Neural cell (in vitro differentiated cells): ENCODE measurements around the gene TFAM. TPM values are rescaled to one million over a fixed set of nuclear protein-coding genes. Genes with fewer than 3 reads are reported as not detected.

Experiments used
- H2AFZ ChIP-seq: fragments of 200-600, 300-800 bp; sonication (generic), shearing (Covaris generic); 2 replicates; pipeline ENCODE4 v1.6.0; 2014; ENCODE audit warnings: low read depth, mild to moderate bottlenecking, antibody characterized with exemption, low read length, moderate library complexity
- H3F3A ChIP-seq: fragments of 200-600 bp; shearing (Covaris generic); 2 replicates; pipeline ENCODE4 v1.6.1; 2016; ENCODE audit warnings: mild to moderate bottlenecking, moderate library complexity, mixed read lengths, antibody characterized with exemption, low read length; ENCODE audit not compliant: insufficient read depth, poor library complexity, severe bottlenecking
- H3K27ac ChIP-seq: fragments of 200-600, 300-800 bp; sonication (generic), shearing (Covaris generic); 2 replicates; pipeline ENCODE4 v1.5.1; 2014; ENCODE audit warnings: mild to moderate bottlenecking, low read length, moderate library complexity
- H3K27me3 ChIP-seq: fragments of 300-800, 200-600 bp; sonication (generic), shearing (Covaris generic); 2 replicates; pipeline ENCODE4 v1.6.0; 2014; ENCODE audit warnings: mild to moderate bottlenecking, low read depth, low read length, moderate library complexity; ENCODE audit not compliant: insufficient read depth
- H3K36me3 ChIP-seq: fragments of 300-800, 200-600 bp; sonication (generic), shearing (Covaris generic); 2 replicates; pipeline ENCODE4 v1.5.1; 2014; ENCODE audit warnings: mild to moderate bottlenecking, antibody characterized with exemption, low read length, moderate library complexity; ENCODE audit not compliant: insufficient read depth
- H3K4me2 ChIP-seq: fragments of 300-800, 200-600 bp; sonication (generic), shearing (Covaris generic); 2 replicates; pipeline ENCODE4 v1.6.0; 2014; ENCODE audit warnings: mild to moderate bottlenecking, low read length
- H3K4me3 ChIP-seq: fragments of 300-800, 200-600 bp; sonication (generic), shearing (Covaris generic); 2 replicates; pipeline ENCODE4 v1.5.1; 2014; ENCODE audit warnings: mild to moderate bottlenecking, low read length, moderate library complexity
- H3K79me2 ChIP-seq: fragments of 200-600 bp; shearing (Covaris generic); replicated peaks from 2 replicates; pipeline ENCODE4 v1.6.0; 2014; ENCODE audit warnings: mild to moderate bottlenecking, low read length, moderate library complexity; ENCODE audit not compliant: insufficient read depth
- H3K9ac ChIP-seq: fragments of 300-800, 200-600 bp; sonication (generic), shearing (Covaris generic); 2 replicates; pipeline ENCODE4 v1.6.1; 2016; ENCODE audit warnings: mild to moderate bottlenecking, low read length, mixed read lengths
- H3K9me2 ChIP-seq: fragments of 200-600 bp; shearing (Covaris generic); 2 replicates; pipeline ENCODE4 v1.6.1; 2016; ENCODE audit warnings: mild to moderate bottlenecking, low read length, mixed read lengths; ENCODE audit not compliant: insufficient read depth
- H3K9me3 ChIP-seq: fragments of 200-600, 300-800 bp; sonication (generic), shearing (Covaris generic); 2 replicates; pipeline ENCODE4 v1.6.1; 2016; ENCODE audit warnings: mild to moderate bottlenecking, mixed run types, low read length, moderate library complexity, mixed read lengths
- H4K20me1 ChIP-seq: fragments of 200-600 bp; shearing (Covaris generic); 2 replicates; pipeline ENCODE4 v1.6.1; 2016; ENCODE audit warnings: mild to moderate bottlenecking, mixed run types; ENCODE audit not compliant: insufficient read depth
- EP300 ChIP-seq: fragments of 450-650 bp; conservative IDR thresholded peaks from 2 replicates; pipeline ENCODE4 v1.6.1; 2014; ENCODE audit warnings: antibody characterized with exemption, mild to moderate bottlenecking, moderate library complexity; ENCODE audit not compliant: poor library complexity, severe bottlenecking
- EZH2 ChIP-seq: fragments of 200-600, 300-800 bp; shearing (Covaris generic), sonication (generic); IDR thresholded peaks from 2 replicates; pipeline ENCODE4 v1.6.1; 2014; ENCODE audit warnings: antibody characterized with exemption, low read length, borderline replicate concordance, mild to moderate bottlenecking; ENCODE audit not compliant: insufficient read depth, poor library complexity, severe bottlenecking
- MXI1 ChIP-seq: fragments of 450-650 bp; conservative IDR thresholded peaks from 2 replicates; pipeline ENCODE4 v1.6.1; 2014; ENCODE audit warnings: antibody characterized with exemption, mild to moderate bottlenecking; ENCODE audit not compliant: poor library complexity, severe bottlenecking
- POLR2AphosphoS5 ChIP-seq: IDR thresholded peaks from 2 replicates; pipeline ENCODE4 v1.6.1; 2012
- RAD21 ChIP-seq: fragments of 450-650 bp; conservative IDR thresholded peaks from 2 replicates; pipeline ENCODE4 v1.6.1; 2014; ENCODE audit warnings: antibody characterized with exemption, mild to moderate bottlenecking, moderate library complexity
- REST ChIP-seq: IDR thresholded peaks from 2 replicates; pipeline ENCODE4 v1.6.1; 2012; ENCODE audit warnings: borderline replicate concordance
- SMC3 ChIP-seq: fragments of 450-650 bp; conservative IDR thresholded peaks from 2 replicates; pipeline ENCODE4 v1.6.1; 2014; ENCODE audit warnings: antibody characterized with exemption, mild to moderate bottlenecking, moderate library complexity; ENCODE audit not compliant: poor library complexity
- TAF1 ChIP-seq: IDR thresholded peaks from 2 replicates; pipeline ENCODE4 v1.6.1; 2012; ENCODE audit warnings: low read depth
- polyA plus RNA-seq: library from polyadenylated mRNA; depleted of rRNA; stranded (reverse); fragments of >200 nt; gene quantifications from 2 replicates; pipeline ENCODE4 v1.2.3, GENCODE V29; 2014
- TF ChIP-seq, protein P1 (sequence below): fragments of 450-650 bp; IDR thresholded peaks from 2 replicates; pipeline ENCODE4 v1.5.1; 2014; ENCODE audit warnings: antibody characterized with exemption, mild to moderate bottlenecking, moderate library complexity; ENCODE audit not compliant: poor library complexity, severe bottlenecking

Gene TFAM
- polyA plus RNA-seq, 1 donor from 2014 or later: 27.2 TPM

DNA sequence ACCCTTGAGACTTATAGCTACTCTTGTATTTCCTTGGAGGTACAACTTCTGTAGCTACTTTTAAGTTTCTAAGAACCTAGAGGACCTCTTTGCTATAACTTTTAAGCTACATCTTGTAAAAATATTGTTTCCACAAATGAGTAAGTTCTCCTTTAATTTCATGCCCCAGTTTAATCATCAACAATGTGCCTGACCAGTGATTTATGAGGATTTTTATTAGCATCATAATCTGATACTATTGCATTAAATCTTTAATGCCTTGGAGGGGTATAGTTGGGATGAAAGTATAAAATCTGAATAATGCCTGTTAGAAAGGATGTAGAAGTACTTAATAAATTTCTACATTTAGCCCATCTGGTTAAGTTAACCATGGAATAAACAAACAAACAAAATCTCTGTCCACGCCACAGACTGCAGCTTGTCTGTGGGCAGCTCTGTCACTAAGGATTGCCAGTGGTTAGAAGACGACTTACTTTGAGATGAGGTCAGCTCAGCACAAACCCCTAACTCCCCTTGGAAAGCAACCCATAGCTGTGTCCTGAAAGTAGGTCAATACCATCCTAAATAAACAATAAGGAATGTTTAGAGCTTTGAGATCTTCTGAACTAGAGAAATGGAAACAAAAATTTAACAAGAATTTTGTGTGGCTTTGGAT is 32.1 kb upstream of the TFAM start:
- H4K20me1 ChIP-seq: no peaks in the 10 kb centered on the region
- no peak overlapping the region for H3K27ac ChIP-seq
- no peak overlapping the region for H3K9ac ChIP-seq
- H3K36me3 ChIP-seq: no peaks in the 10 kb centered on the region
- H3K79me2 ChIP-seq: peaks cover 56% of the 10 kb centered on the region
- H3K9me3 ChIP-seq: no peaks in the 10 kb centered on the region
- no peaks in the 10 kb centered on the region for H3K9me2 ChIP-seq
- H2AFZ ChIP-seq: no peak overlapping the region
- H3K27me3 ChIP-seq: no peaks in the 10 kb centered on the region
- TF ChIP-seq, protein P1, sequence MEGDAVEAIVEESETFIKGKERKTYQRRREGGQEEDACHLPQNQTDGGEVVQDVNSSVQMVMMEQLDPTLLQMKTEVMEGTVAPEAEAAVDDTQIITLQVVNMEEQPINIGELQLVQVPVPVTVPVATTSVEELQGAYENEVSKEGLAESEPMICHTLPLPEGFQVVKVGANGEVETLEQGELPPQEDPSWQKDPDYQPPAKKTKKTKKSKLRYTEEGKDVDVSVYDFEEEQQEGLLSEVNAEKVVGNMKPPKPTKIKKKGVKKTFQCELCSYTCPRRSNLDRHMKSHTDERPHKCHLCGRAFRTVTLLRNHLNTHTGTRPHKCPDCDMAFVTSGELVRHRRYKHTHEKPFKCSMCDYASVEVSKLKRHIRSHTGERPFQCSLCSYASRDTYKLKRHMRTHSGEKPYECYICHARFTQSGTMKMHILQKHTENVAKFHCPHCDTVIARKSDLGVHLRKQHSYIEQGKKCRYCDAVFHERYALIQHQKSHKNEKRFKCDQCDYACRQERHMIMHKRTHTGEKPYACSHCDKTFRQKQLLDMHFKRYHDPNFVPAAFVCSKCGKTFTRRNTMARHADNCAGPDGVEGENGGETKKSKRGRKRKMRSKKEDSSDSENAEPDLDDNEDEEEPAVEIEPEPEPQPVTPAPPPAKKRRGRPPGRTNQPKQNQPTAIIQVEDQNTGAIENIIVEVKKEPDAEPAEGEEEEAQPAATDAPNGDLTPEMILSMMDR: no peak
- no peak for TF ChIP-seq SMC3
- TF ChIP-seq EZH2: no peak
- no peak for TF ChIP-seq EP300
- no peak for TF ChIP-seq RAD21
- no peak for TF ChIP-seq POLR2AphosphoS5
- TF ChIP-seq TAF1: no peak
- TF ChIP-seq MXI1: no peak
- TF ChIP-seq REST: no peak
- H3K4me3 ChIP-seq: no peak overlapping the region
- no peaks in the 10 kb centered on the region for H3F3A ChIP-seq
- H3K4me2 ChIP-seq: no peak overlapping the region

GRCh38 chr10:58356756-58357155 is 28.5 kb upstream of the TFAM start:
- H3K4me3 ChIP-seq: no peak overlapping the region
- no peaks in the 10 kb centered on the region for H3K9me3 ChIP-seq
- no peak overlapping the region for H2AFZ ChIP-seq
- no peak overlapping the region for H3K4me2 ChIP-seq
- peaks cover 35% of the 10 kb centered on the region for H3K79me2 ChIP-seq
- H3K9me2 ChIP-seq: no peaks in the 10 kb centered on the region
- H3F3A ChIP-seq: no peaks in the 10 kb centered on the region
- TF ChIP-seq, protein P1: no peak
- TF ChIP-seq POLR2AphosphoS5: no peak
- TF ChIP-seq EP300: no peak
- TF ChIP-seq RAD21: no peak
- no peak for TF ChIP-seq SMC3
- no peak for TF ChIP-seq TAF1
- TF ChIP-seq EZH2: no peak
- TF ChIP-seq MXI1: no peak
- no peak for TF ChIP-seq REST
- no peaks in the 10 kb centered on the region for H3K36me3 ChIP-seq
- H4K20me1 ChIP-seq: no peaks in the 10 kb centered on the region
- H3K9ac ChIP-seq: no peak overlapping the region
- H3K27me3 ChIP-seq: no peaks in the 10 kb centered on the region
- H3K27ac ChIP-seq: no peak overlapping the region
